Neural cell (in vitro differentiated cells): ENCODE results near the gene TRMT1. TPM values are rescaled to one million over a fixed set of nuclear protein-coding genes. Genes with fewer than 3 reads are reported as not detected.
A peak's percentile ranks its signal among the peaks of the same experiment; 100 is the strongest.

Source experiments
- H2AFZ ChIP-seq: fragments of 200-600, 300-800 bp; sonication (generic), shearing (Covaris generic); 2 replicates; pipeline ENCODE4 v1.6.0; 2014; ENCODE audit warnings: low read depth, mild to moderate bottlenecking, antibody characterized with exemption, low read length, moderate library complexity
- H3F3A ChIP-seq: fragments of 200-600 bp; shearing (Covaris generic); 2 replicates; pipeline ENCODE4 v1.6.1; 2016; ENCODE audit warnings: mild to moderate bottlenecking, moderate library complexity, mixed read lengths, antibody characterized with exemption, low read length; ENCODE audit not compliant: insufficient read depth, poor library complexity, severe bottlenecking
- H3K27ac ChIP-seq: fragments of 200-600, 300-800 bp; sonication (generic), shearing (Covaris generic); 2 replicates; pipeline ENCODE4 v1.5.1; 2014; ENCODE audit warnings: mild to moderate bottlenecking, low read length, moderate library complexity
- H3K27me3 ChIP-seq: fragments of 300-800, 200-600 bp; sonication (generic), shearing (Covaris generic); 2 replicates; pipeline ENCODE4 v1.6.0; 2014; ENCODE audit warnings: mild to moderate bottlenecking, low read depth, low read length, moderate library complexity; ENCODE audit not compliant: insufficient read depth
- H3K36me3 ChIP-seq: fragments of 300-800, 200-600 bp; sonication (generic), shearing (Covaris generic); 2 replicates; pipeline ENCODE4 v1.5.1; 2014; ENCODE audit warnings: mild to moderate bottlenecking, antibody characterized with exemption, low read length, moderate library complexity; ENCODE audit not compliant: insufficient read depth
- H3K4me2 ChIP-seq: fragments of 300-800, 200-600 bp; sonication (generic), shearing (Covaris generic); 2 replicates; pipeline ENCODE4 v1.6.0; 2014; ENCODE audit warnings: mild to moderate bottlenecking, low read length
- H3K4me3 ChIP-seq: fragments of 300-800, 200-600 bp; sonication (generic), shearing (Covaris generic); 2 replicates; pipeline ENCODE4 v1.5.1; 2014; ENCODE audit warnings: mild to moderate bottlenecking, low read length, moderate library complexity
- H3K79me2 ChIP-seq: fragments of 200-600 bp; shearing (Covaris generic); replicated peaks from 2 replicates; pipeline ENCODE4 v1.6.0; 2014; ENCODE audit warnings: mild to moderate bottlenecking, low read length, moderate library complexity; ENCODE audit not compliant: insufficient read depth
- H3K9ac ChIP-seq: fragments of 300-800, 200-600 bp; sonication (generic), shearing (Covaris generic); 2 replicates; pipeline ENCODE4 v1.6.1; 2016; ENCODE audit warnings: mild to moderate bottlenecking, low read length, mixed read lengths
- H3K9me2 ChIP-seq: fragments of 200-600 bp; shearing (Covaris generic); 2 replicates; pipeline ENCODE4 v1.6.1; 2016; ENCODE audit warnings: mild to moderate bottlenecking, low read length, mixed read lengths; ENCODE audit not compliant: insufficient read depth
- H3K9me3 ChIP-seq: fragments of 200-600, 300-800 bp; sonication (generic), shearing (Covaris generic); 2 replicates; pipeline ENCODE4 v1.6.1; 2016; ENCODE audit warnings: mild to moderate bottlenecking, mixed run types, low read length, moderate library complexity, mixed read lengths
- H4K20me1 ChIP-seq: fragments of 200-600 bp; shearing (Covaris generic); 2 replicates; pipeline ENCODE4 v1.6.1; 2016; ENCODE audit warnings: mild to moderate bottlenecking, mixed run types; ENCODE audit not compliant: insufficient read depth
- EP300 ChIP-seq: fragments of 450-650 bp; conservative IDR thresholded peaks from 2 replicates; pipeline ENCODE4 v1.6.1; 2014; ENCODE audit warnings: antibody characterized with exemption, mild to moderate bottlenecking, moderate library complexity; ENCODE audit not compliant: poor library complexity, severe bottlenecking
- EZH2 ChIP-seq: fragments of 200-600, 300-800 bp; shearing (Covaris generic), sonication (generic); IDR thresholded peaks from 2 replicates; pipeline ENCODE4 v1.6.1; 2014; ENCODE audit warnings: antibody characterized with exemption, low read length, borderline replicate concordance, mild to moderate bottlenecking; ENCODE audit not compliant: insufficient read depth, poor library complexity, severe bottlenecking
- MXI1 ChIP-seq: fragments of 450-650 bp; conservative IDR thresholded peaks from 2 replicates; pipeline ENCODE4 v1.6.1; 2014; ENCODE audit warnings: antibody characterized with exemption, mild to moderate bottlenecking; ENCODE audit not compliant: poor library complexity, severe bottlenecking
- RAD21 ChIP-seq: fragments of 450-650 bp; conservative IDR thresholded peaks from 2 replicates; pipeline ENCODE4 v1.6.1; 2014; ENCODE audit warnings: antibody characterized with exemption, mild to moderate bottlenecking, moderate library complexity
- SMC3 ChIP-seq: fragments of 450-650 bp; conservative IDR thresholded peaks from 2 replicates; pipeline ENCODE4 v1.6.1; 2014; ENCODE audit warnings: antibody characterized with exemption, mild to moderate bottlenecking, moderate library complexity; ENCODE audit not compliant: poor library complexity
- polyA plus RNA-seq: library from polyadenylated mRNA; depleted of rRNA; stranded (reverse); fragments of >200 nt; gene quantifications from 2 replicates; pipeline ENCODE4 v1.2.3, GENCODE V29; 2014
- TF ChIP-seq, protein P1 (sequence below): fragments of 450-650 bp; IDR thresholded peaks from 2 replicates; pipeline ENCODE4 v1.5.1; 2014; ENCODE audit warnings: antibody characterized with exemption, mild to moderate bottlenecking, moderate library complexity; ENCODE audit not compliant: poor library complexity, severe bottlenecking
- TF ChIP-seq, protein P2 (sequence below): IDR thresholded peaks from 2 replicates; pipeline ENCODE4 v1.6.1; 2012; ENCODE audit warnings: borderline replicate concordance

The TRMT1 gene
- polyA plus RNA-seq, 1 donor from 2014 or later: 94.4 TPM

DNA sequence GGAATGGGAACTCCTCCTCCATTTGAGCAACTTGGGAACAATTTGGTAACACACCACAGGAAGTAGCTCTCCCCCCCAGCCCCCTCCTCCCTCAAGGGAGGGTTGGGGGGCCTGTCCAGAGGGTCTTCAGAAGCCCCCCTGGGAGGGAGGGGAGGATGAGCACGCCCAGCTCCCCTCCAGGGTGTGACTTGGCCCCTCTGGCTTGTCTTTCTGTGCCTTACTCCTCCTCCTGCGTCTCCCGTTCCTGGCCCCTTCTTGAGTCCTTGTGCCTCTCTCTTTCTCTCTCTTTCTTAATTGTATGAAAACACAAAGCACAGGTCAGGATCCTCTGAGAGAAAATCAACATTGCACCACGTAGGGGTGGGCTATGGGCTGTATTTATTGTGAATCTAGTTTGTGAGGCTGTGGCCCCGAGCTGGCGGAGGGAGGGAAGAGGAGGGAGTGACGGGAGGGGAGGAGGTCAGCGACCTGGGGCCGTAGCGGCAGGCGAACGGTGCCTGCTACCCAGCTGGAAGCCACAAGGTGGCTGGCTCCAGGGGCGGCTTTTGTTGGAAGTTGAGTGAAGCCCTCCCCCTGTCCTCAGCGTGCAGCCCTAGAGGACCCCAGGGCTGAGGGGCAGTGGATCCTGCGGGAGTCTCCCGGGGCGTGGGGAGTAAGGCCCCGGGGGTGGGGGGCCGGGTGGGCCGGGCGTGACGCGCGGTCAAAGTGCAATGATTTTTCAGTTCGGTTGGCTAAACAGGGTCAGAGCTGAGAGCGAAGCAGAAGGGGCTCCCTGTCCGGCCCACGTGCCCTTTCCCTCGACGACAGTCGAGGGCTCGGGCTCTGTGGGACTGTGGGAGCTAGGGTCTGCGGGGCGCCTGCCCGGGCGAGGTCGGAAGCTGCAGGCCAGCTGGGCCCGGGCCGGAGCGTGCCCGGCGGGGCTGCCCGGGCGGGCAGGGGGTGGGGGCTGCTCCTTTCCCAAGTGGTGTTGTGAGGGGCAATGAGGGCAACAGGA is 20.3 kb downstream of the TRMT1 start:
- no peaks in the 10 kb centered on the region for H3F3A ChIP-seq
- no peaks in the 10 kb centered on the region for H3K36me3 ChIP-seq
- no peak overlapping the region for H3K27ac ChIP-seq
- no peak overlapping the region for H3K4me3 ChIP-seq
- H3K9me3 ChIP-seq: no peaks in the 10 kb centered on the region
- H3K4me2 ChIP-seq: no peak overlapping the region
- no peaks in the 10 kb centered on the region for H4K20me1 ChIP-seq
- peaks cover 73% of the 10 kb centered on the region for H3K27me3 ChIP-seq
- H2AFZ ChIP-seq: no peak overlapping the region
- H3K9me2 ChIP-seq: no peaks in the 10 kb centered on the region
- no peak overlapping the region for H3K9ac ChIP-seq
- TF ChIP-seq RAD21 (no peak), MXI1 (no peak), EZH2 (peak; percentile 62)
- TF ChIP-seq, protein P1, sequence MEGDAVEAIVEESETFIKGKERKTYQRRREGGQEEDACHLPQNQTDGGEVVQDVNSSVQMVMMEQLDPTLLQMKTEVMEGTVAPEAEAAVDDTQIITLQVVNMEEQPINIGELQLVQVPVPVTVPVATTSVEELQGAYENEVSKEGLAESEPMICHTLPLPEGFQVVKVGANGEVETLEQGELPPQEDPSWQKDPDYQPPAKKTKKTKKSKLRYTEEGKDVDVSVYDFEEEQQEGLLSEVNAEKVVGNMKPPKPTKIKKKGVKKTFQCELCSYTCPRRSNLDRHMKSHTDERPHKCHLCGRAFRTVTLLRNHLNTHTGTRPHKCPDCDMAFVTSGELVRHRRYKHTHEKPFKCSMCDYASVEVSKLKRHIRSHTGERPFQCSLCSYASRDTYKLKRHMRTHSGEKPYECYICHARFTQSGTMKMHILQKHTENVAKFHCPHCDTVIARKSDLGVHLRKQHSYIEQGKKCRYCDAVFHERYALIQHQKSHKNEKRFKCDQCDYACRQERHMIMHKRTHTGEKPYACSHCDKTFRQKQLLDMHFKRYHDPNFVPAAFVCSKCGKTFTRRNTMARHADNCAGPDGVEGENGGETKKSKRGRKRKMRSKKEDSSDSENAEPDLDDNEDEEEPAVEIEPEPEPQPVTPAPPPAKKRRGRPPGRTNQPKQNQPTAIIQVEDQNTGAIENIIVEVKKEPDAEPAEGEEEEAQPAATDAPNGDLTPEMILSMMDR: peak; percentile 26
- H3K79me2 ChIP-seq: no peaks in the 10 kb centered on the region

DNA sequence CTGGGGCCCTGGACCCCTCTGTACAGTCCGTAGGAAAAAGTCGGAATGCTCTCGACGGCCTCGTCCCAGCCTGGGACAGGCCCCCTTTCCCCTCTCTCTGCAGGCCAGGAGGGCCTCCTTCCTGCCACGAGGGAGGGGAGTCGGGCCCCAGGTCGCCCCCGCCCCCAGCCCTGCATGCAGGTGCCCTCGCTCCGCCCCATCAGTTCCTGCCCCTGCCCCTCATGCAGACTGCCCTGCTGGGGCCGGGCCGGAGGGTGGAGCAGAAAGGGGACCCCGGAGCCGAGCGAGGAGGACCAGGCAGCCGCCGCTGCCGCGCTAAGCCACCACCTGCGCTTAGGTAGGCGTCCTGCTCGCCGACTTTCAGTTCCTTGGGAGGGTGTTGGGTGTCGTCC is 21.2 kb downstream of the TRMT1 start:
- Histone ChIP-seq H3K9ac (no peak overlapping the region), H3K9me2 (no peaks in the 10 kb centered on the region), H3K27me3 (peaks cover 65% of the 10 kb centered on the region), H3K9me3 (no peaks in the 10 kb centered on the region), H4K20me1 (no peaks in the 10 kb centered on the region), H3F3A (no peaks in the 10 kb centered on the region), H2AFZ (no peak overlapping the region), H3K79me2 (no peaks in the 10 kb centered on the region), H3K4me2 (no peak overlapping the region), H3K27ac (no peak overlapping the region), H3K4me3 (no peak overlapping the region), H3K36me3 (no peaks in the 10 kb centered on the region)
- TF ChIP-seq SMC3 (no peak), EZH2 (no peak)

DNA sequence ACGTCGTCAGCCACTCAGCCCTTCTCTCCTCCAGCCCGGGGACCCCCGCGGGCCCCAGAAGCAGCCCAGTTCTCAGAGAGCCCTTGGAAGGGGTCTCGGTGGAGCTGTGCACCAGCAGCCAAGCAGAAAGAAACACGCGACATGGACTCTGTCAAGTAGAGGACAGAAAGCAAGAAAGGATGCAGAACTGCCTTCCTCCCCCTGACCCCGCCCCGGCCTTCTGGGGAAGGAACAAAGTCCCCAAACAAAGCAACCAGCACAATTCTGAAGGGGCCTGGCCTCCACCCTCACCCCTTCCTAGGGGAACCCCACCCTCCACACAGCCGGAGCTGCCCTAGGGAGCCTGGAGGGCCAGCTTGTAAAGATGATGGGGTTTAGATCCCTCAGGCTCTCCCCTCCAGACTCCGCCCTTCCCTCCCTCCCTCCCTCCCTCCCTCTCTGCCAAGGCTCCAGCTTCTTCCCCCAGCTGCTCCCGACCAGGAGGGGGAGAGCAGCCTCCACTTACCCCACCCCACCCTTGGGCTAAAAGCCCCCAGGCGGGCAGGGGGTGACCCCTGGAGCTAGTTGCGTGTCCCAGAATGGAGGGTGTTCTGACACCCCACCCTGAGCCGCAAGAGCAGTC is 21.7 kb downstream of the TRMT1 start:
- H3K9ac ChIP-seq: no peak overlapping the region
- no peak overlapping the region for H3K4me2 ChIP-seq
- H4K20me1 ChIP-seq: no peaks in the 10 kb centered on the region
- no peak overlapping the region for H3K4me3 ChIP-seq
- H3K27ac ChIP-seq: no peak overlapping the region
- peaks cover 60% of the 10 kb centered on the region for H3K27me3 ChIP-seq
- H3K9me2 ChIP-seq: no peaks in the 10 kb centered on the region
- H3K36me3 ChIP-seq: no peaks in the 10 kb centered on the region
- no peaks in the 10 kb centered on the region for H3F3A ChIP-seq
- H3K9me3 ChIP-seq: no peaks in the 10 kb centered on the region
- TF ChIP-seq, protein P2, sequence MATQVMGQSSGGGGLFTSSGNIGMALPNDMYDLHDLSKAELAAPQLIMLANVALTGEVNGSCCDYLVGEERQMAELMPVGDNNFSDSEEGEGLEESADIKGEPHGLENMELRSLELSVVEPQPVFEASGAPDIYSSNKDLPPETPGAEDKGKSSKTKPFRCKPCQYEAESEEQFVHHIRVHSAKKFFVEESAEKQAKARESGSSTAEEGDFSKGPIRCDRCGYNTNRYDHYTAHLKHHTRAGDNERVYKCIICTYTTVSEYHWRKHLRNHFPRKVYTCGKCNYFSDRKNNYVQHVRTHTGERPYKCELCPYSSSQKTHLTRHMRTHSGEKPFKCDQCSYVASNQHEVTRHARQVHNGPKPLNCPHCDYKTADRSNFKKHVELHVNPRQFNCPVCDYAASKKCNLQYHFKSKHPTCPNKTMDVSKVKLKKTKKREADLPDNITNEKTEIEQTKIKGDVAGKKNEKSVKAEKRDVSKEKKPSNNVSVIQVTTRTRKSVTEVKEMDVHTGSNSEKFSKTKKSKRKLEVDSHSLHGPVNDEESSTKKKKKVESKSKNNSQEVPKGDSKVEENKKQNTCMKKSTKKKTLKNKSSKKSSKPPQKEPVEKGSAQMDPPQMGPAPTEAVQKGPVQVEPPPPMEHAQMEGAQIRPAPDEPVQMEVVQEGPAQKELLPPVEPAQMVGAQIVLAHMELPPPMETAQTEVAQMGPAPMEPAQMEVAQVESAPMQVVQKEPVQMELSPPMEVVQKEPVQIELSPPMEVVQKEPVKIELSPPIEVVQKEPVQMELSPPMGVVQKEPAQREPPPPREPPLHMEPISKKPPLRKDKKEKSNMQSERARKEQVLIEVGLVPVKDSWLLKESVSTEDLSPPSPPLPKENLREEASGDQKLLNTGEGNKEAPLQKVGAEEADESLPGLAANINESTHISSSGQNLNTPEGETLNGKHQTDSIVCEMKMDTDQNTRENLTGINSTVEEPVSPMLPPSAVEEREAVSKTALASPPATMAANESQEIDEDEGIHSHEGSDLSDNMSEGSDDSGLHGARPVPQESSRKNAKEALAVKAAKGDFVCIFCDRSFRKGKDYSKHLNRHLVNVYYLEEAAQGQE: no peak
- TF ChIP-seq SMC3 (no peak), RAD21 (no peak), EP300 (no peak), EZH2 (no peak)
- TF ChIP-seq, protein P1: no peak
- H2AFZ ChIP-seq: no peak overlapping the region
- H3K79me2 ChIP-seq: no peaks in the 10 kb centered on the region
